Measurements from ENCODE around the gene NTF3. TPM values are rescaled to one million over a fixed set of nuclear protein-coding genes. Genes with fewer than 3 reads are reported as not detected.
"Not testable (repeated sequence)": the region's sequence is repeated elsewhere in the genome, so short reads cannot be mapped to it uniquely, and the experiment has no call there.

Gene NTF3
- total RNA-seq, 1 experiment from 2014 or later = not detected

DNA sequence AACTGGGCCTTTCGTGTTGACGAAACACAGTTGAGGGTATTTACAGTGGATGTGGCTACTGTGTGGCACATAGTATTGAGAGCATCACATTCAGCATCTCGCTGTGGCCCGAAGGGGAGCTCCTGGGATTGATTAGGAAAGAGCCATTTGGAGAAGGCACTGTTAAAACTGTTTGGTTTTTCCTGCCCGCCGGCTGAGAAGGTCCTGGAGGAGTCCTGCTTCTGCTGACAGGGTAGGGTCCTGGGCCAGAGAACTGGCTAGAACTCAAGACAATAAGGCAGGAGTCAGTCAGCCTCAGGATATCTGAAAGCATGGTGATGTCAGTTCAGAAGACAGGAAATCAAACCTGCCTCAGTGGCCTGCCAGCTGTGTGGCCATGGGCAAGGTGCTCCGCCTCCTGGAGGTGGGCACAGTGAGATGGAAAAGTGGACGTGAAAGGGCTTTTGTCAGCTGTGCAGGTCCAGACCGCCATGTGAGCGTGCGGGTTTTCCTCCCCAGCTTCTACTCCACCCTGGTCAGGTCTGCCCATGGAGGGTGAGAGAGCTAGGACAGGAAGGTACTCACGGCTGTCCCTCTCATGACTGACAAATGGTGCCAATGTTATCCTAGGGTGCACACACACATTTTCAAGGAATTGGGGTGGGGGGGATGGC, 92.3 kb downstream of the NTF3 start:
- no peak for DNase-seq
- no peak overlapping the region for H3K4me3 ChIP-seq
- H3K27me3 ChIP-seq = no peaks in the 10 kb centered on the region
- H3K9me3 ChIP-seq = no peaks in the 10 kb centered on the region
- no peaks in the 10 kb centered on the region for H3K36me3 ChIP-seq

DNA sequence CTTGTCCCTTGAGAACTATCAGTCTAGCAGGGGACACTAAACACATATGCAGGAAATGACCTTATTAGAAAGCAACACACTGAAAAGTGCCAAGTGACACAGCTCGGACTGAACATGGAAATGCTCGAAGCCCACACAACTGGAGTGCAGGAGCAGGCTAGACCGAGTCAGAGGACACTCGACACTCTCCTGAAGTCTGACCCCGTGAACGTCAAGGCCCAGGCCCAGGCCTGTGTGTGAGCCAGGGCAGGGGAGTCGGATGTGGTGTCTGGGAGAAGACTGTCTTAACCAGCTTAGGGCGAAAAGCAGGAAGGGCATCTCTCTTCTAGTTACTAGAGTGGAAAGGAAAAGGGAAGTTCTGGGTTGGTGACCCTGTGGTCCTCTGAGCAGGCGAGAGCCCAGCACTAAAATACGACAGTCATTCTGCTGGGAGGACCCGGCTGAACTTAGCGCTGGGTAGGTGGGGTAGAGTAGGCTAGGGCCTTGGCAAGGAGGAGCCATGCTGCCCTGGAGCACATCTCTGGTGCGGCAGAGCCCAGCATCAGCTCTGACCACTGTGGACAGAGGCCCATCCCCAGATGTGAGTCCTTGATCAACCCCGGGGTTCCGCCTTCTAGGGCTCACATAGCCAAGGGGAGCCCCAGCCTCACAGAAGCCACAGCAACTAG, 93.0 kb downstream of the NTF3 start:
- Histone ChIP-seq H3K27me3 (no peaks in the 10 kb centered on the region), H3K9me3 (no peaks in the 10 kb centered on the region), H3K36me3 (no peaks in the 10 kb centered on the region), H3K4me3 (no peak overlapping the region)
- DNase-seq = no peak

DNA sequence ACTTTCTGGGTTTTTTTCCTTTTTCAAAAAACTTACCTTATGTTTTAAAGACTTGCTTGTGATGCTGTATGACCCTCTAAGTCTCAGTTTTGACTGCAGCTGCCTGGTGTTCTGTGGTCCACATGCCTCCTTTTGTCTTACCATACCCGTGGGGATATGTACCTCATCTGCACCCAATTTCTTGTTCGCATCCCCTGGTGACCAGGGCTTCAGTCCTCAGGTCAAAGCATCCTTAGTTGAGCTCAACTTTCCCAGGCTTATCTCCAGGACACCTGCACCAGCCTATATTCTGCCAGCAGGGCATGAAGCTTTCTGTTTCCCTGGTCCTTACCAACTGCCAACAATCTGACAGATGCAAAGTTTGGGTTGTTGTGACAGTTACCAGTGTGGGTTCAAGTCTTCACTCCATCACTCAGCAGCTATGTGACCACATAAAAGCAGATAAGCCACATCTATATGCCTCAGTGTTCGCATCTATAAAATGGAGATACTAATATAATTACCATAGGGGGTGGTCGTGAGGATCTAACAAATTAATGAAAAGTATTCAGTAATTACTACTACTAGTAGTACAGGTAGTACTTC, 94.0 kb downstream of the NTF3 start:
- no peak for DNase-seq
- Histone ChIP-seq H3K27me3 (no peaks in the 10 kb centered on the region), H3K9me3 (no peaks in the 10 kb centered on the region), H3K36me3 (no peaks in the 10 kb centered on the region), H3K4me3 (no peak overlapping the region)

DNA sequence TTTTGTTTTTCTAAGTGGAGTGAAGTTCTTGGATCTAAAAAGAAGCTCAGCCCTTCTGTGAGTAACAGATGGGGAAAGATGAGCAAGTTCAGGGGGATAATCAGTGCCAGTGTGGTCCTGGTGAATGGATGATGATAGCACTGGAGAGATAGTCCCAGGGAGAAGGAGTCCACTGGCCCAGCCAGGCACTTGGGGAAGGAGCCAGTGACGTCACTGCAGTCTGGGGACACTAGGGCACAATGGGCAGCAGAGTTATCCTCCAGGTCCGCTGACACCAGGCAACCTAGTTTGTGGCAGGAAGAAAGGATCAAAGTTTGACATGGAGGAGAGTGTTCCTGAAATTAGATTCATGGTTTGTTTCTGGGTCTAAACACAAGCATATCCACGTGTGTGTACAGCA, 101.5 kb downstream of the NTF3 start:
- no peak for DNase-seq
- no peaks in the 10 kb centered on the region for H3K36me3 ChIP-seq
- no peaks in the 10 kb centered on the region for H3K9me3 ChIP-seq
- no peaks in the 10 kb centered on the region for H3K27me3 ChIP-seq
- H3K4me3 ChIP-seq = no peak overlapping the region

DNA sequence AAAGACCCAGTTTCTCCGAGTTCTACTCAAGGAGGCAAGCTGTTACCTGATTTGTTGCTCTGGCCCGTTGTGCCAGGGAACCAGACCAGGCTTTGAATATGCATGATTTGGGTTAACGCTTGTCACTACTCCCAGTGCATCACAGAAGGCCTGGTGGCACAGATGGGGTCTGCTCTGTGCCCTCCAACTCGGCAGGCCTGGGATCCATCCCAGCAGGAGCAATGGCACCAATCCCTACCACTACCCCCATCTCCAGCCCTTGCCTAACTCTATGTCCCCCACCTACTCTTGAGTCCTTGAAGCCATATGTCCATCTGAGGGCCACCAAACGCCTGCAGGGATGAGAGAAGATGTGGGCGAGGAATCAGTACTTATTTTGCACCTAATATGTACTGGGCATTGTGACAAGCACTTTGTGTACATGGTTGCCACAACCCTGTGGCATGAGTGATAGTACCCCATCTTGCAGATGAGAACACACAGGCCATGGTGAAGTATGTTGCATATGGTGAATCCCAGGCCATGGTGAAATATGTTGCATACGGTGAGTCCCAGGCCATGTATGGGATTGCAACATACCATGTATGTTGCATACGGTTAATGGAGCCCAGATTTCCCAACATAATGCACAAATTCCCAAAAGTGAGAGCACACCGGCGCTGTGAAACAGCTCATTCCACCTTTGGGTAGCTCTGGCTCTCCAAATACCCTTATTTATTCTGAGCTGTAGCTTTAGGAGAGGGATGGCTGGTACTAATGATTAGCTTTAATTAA, 102.7 kb downstream of the NTF3 start:
- H3K27me3 ChIP-seq = no peaks in the 10 kb centered on the region
- no peak overlapping the region for H3K4me3 ChIP-seq
- H3K9me3 ChIP-seq = no peaks in the 10 kb centered on the region
- no peaks in the 10 kb centered on the region for H3K36me3 ChIP-seq
- no peak for DNase-seq

DNA sequence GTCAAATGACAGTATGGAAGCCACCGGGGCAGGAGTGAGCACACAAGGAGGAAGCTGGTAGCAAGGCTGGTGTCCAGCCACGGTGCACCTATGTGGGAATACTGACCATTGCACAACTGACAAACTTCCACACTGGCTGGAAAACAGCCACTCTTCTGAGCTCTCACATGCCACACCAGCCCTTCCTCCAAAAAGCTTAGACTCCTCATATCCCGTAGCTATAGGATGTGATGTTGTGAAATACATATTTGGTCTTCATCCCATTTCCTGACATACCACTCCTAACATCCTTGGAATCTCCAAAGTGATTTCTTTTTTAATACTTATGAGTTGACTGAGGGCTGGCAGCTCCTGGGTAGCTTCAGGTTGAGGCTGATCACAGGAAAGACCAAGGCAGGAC, 103.6 kb downstream of the NTF3 start:
- H3K36me3 ChIP-seq = no peaks in the 10 kb centered on the region
- H3K9me3 ChIP-seq = no peaks in the 10 kb centered on the region
- DNase-seq = no peak
- no peaks in the 10 kb centered on the region for H3K27me3 ChIP-seq
- H3K4me3 ChIP-seq = no peak overlapping the region

DNA sequence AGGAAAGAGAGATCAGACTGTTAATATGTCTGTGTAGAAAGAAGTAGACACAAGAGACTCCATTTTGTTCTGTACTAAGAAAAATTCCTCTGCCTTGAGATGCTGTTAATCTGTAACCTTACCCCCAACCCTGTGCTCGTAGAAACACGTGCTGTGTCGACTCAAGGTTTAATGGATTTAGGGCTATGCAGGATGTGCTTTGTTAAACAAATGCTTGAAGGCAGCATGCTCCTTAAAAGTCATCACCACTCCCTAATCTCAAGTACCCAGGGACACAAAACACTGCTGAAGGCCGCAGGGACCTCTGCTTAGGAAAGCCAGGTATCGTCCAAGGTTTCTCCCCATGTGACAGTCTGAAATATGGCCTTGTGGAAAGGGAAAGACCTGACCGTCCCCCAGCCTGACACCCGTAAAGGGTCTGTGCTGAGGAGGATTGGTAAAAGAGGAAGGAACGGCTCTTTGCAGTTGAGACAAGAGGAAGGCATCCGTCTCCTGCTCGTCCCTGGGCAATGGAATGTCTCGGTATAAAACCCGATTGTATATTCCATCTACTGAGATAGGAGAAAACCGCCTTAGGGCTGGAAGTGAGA, 105.2 kb downstream of the NTF3 start:
- not testable (repeated sequence) for DNase-seq, H3K27me3 ChIP-seq, H3K4me3 ChIP-seq, H3K9me3 ChIP-seq, H3K36me3 ChIP-seq

DNA sequence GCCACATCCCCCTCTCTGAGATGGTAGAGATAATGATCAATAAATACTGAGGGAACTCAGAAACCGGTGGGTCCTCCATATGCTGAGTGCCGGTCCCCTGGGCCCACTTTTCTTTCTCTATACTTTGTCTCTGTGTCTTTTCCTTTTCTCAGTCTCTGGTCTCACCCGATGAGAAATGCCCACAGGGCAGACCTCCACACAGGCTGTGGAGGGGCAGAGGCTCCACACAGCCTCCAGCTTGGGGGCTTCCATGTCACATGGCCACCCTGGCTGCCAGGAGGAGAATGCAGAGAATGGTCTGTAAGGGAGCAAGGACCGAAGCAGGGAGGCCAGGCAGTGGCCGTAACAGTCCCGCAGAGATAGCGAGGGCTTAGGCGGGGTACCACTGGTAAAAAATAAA, 105.9 kb downstream of the NTF3 start:
- H3K27me3 ChIP-seq = no peaks in the 10 kb centered on the region
- H3K9me3 ChIP-seq = no peaks in the 10 kb centered on the region
- H3K36me3 ChIP-seq = no peaks in the 10 kb centered on the region
- DNase-seq = no peak
- H3K4me3 ChIP-seq = no peak overlapping the region
